Neural cell (in vitro differentiated cells): ENCODE measurements around the gene SLCO3A1.

ENCODE experiments used
- EZH2 ChIP-seq: fragments of 200-600, 300-800 bp; shearing (Covaris generic), sonication (generic); IDR thresholded peaks from 2 replicates; pipeline ENCODE4 v1.6.1; 2014; ENCODE audit warnings: antibody characterized with exemption, low read length, borderline replicate concordance, mild to moderate bottlenecking; ENCODE audit not compliant: insufficient read depth, poor library complexity, severe bottlenecking
- MXI1 ChIP-seq: fragments of 450-650 bp; conservative IDR thresholded peaks from 2 replicates; pipeline ENCODE4 v1.6.1; 2014; ENCODE audit warnings: antibody characterized with exemption, mild to moderate bottlenecking; ENCODE audit not compliant: poor library complexity, severe bottlenecking
- TF ChIP-seq, protein P1 (sequence below): IDR thresholded peaks from 2 replicates; pipeline ENCODE4 v1.6.1; 2012; ENCODE audit warnings: borderline replicate concordance
- TF ChIP-seq, protein P2 (sequence below): fragments of 450-650 bp; IDR thresholded peaks from 2 replicates; pipeline ENCODE4 v1.5.1; 2014; ENCODE audit warnings: antibody characterized with exemption, mild to moderate bottlenecking, moderate library complexity; ENCODE audit not compliant: poor library complexity, severe bottlenecking

DNA sequence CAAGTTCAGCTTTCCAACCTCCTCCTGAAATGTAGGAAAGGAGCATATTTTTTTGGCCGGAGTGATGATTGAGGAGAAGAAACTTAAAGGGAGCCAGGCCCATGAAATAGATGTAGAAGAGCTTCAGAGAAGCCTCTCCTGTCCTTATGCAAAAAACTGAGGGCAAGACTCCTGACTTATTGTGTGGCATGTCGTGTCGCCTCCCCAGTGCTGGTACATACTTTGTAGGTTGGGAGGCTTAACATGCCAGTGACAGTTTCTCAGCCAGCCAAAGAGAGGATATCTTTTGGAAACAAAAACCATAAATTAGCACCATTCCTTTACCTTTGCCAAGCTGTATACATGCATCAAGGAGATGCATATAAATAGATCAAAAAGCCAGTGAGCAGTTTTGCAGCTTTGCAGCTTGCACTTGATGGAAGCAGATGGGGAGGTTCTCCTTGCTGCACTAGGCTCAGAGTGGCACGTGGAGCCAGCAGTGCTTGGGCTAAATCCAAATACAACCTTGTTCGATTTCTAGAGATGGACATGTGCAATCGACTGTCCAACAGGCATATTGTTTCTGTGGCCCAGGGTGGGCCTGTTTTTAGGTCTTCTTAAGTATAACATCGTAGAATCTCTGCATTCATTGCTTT is 10.2 kb downstream of the SLCO3A1 start:
- TF ChIP-seq, protein P1, sequence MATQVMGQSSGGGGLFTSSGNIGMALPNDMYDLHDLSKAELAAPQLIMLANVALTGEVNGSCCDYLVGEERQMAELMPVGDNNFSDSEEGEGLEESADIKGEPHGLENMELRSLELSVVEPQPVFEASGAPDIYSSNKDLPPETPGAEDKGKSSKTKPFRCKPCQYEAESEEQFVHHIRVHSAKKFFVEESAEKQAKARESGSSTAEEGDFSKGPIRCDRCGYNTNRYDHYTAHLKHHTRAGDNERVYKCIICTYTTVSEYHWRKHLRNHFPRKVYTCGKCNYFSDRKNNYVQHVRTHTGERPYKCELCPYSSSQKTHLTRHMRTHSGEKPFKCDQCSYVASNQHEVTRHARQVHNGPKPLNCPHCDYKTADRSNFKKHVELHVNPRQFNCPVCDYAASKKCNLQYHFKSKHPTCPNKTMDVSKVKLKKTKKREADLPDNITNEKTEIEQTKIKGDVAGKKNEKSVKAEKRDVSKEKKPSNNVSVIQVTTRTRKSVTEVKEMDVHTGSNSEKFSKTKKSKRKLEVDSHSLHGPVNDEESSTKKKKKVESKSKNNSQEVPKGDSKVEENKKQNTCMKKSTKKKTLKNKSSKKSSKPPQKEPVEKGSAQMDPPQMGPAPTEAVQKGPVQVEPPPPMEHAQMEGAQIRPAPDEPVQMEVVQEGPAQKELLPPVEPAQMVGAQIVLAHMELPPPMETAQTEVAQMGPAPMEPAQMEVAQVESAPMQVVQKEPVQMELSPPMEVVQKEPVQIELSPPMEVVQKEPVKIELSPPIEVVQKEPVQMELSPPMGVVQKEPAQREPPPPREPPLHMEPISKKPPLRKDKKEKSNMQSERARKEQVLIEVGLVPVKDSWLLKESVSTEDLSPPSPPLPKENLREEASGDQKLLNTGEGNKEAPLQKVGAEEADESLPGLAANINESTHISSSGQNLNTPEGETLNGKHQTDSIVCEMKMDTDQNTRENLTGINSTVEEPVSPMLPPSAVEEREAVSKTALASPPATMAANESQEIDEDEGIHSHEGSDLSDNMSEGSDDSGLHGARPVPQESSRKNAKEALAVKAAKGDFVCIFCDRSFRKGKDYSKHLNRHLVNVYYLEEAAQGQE = no peak
- TF ChIP-seq, protein P2, sequence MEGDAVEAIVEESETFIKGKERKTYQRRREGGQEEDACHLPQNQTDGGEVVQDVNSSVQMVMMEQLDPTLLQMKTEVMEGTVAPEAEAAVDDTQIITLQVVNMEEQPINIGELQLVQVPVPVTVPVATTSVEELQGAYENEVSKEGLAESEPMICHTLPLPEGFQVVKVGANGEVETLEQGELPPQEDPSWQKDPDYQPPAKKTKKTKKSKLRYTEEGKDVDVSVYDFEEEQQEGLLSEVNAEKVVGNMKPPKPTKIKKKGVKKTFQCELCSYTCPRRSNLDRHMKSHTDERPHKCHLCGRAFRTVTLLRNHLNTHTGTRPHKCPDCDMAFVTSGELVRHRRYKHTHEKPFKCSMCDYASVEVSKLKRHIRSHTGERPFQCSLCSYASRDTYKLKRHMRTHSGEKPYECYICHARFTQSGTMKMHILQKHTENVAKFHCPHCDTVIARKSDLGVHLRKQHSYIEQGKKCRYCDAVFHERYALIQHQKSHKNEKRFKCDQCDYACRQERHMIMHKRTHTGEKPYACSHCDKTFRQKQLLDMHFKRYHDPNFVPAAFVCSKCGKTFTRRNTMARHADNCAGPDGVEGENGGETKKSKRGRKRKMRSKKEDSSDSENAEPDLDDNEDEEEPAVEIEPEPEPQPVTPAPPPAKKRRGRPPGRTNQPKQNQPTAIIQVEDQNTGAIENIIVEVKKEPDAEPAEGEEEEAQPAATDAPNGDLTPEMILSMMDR = no peak
- TF ChIP-seq EZH2 = no peak
- TF ChIP-seq MXI1 = no peak
